Prostate gland (tissue), 2 donors: Measurements from ENCODE around the gene ZNF587B. TPM values are rescaled to one million over a fixed set of nuclear protein-coding genes. Genes with fewer than 3 reads are reported as not detected.
"Not testable (repeated sequence)": the region's sequence is repeated elsewhere in the genome, so short reads cannot be mapped to it uniquely, and the experiment has no call there.

ENCODE experiments used
- DNase-seq: peaks from one replicate; pipeline ENCODE4 v3.0.0-alpha.2; 2019; ENCODE audit warnings: low spot score
- H3K27ac ChIP-seq, 2 donors: fragments of 200-600 bp; sonication (generic); 2 replicates each; pipeline ENCODE4 v1.5.1; 2017 to 2019
- H3K27me3 ChIP-seq: fragments of 200-600 bp; sonication (generic); replicated peaks from 2 replicates; pipeline ENCODE4 v1.5.1; 2019; ENCODE audit not compliant: insufficient read depth
- H3K36me3 ChIP-seq, 2 donors: fragments of 200-600 bp; sonication (generic); 1 replicate in 1 of 2; 2 replicates in 1 of 2; pipeline versions ENCODE4 v1.5.1 to v1.8.1; 2017 to 2019
- H3K4me1 ChIP-seq: fragments of 200-600 bp; sonication (generic); replicated peaks from 2 replicates; pipeline ENCODE4 v1.5.1; 2019
- H3K4me3 ChIP-seq, 2 donors: fragments of 200-600 bp; sonication (generic); 2 replicates each; pipeline ENCODE4 v1.5.1; 2017 to 2019
- H3K9me3 ChIP-seq: fragments of 200-600 bp; sonication (generic); 2 replicates; pipeline ENCODE4 v1.5.1; 2017
- POLR2A ChIP-seq: fragments of 450-650 bp; IDR thresholded peaks from one replicate; pipeline ENCODE4 v1.6.1; 2016; ENCODE audit warnings: antibody characterized with exemption, mild to moderate bottlenecking
- POLR2AphosphoS5 ChIP-seq: sonication (generic); formaldehyde crosslinking; IDR thresholded peaks from one replicate; pipeline ENCODE4 v1.6.1; 2017; ENCODE audit warnings: antibody characterized with exemption
- WGBS: methylation state at CpG from one replicate; pipeline ENCODE4 v1.1.5; 2018; 5-methylcytosine and 5-hydroxymethylcytosine counted together
- intact Hi-C: fragments of 100-400 bp; cut with DNase I; formaldehyde crosslinking; loops from one replicate; pipeline ENCODE4 v1.14.2; 2022
- total RNA-seq, 2 donors: library from RNA; depleted of rRNA; stranded (reverse); fragments of >200 nt; gene quantifications; one replicate each; pipeline ENCODE4 v1.1.0, GENCODE V29; 2016
- TF ChIP-seq, protein P1 (sequence below), 4 experiments: fragments of 200-600 bp in 2 of 4; fragments of 450-650 bp in 2 of 4; sonication (generic) in 2 of 4; IDR thresholded peaks; 1 replicate in 3 of 4; 2 replicates in 1 of 4; pipeline ENCODE4 v1.5.1; 2016 to 2019; ENCODE audit warnings: antibody characterized with exemption in 4 of 4, mild to moderate bottlenecking in 2 of 4, moderate library complexity in 2 of 4

ZNF587B gene
- total RNA-seq, 2 donors from 2014 or later, result 21.1 to 23.5 TPM

- intact Hi-C loops, result no loop called here
- 7% methylated on average over 8 of the region's 8 CpGs for WGBS
- DNase-seq, result no peak
- no peaks in the 10 kb centered on the region for H3K36me3 ChIP-seq
- H3K27me3 ChIP-seq, result no peaks in the 10 kb centered on the region
- H3K4me1 ChIP-seq, result no peaks in the 10 kb centered on the region
- peak overlapping the region; percentile 44 to 55 for H3K4me3 ChIP-seq
- no peak for TF ChIP-seq POLR2A
- no peak for TF ChIP-seq POLR2AphosphoS5
- TF ChIP-seq, protein P1, sequence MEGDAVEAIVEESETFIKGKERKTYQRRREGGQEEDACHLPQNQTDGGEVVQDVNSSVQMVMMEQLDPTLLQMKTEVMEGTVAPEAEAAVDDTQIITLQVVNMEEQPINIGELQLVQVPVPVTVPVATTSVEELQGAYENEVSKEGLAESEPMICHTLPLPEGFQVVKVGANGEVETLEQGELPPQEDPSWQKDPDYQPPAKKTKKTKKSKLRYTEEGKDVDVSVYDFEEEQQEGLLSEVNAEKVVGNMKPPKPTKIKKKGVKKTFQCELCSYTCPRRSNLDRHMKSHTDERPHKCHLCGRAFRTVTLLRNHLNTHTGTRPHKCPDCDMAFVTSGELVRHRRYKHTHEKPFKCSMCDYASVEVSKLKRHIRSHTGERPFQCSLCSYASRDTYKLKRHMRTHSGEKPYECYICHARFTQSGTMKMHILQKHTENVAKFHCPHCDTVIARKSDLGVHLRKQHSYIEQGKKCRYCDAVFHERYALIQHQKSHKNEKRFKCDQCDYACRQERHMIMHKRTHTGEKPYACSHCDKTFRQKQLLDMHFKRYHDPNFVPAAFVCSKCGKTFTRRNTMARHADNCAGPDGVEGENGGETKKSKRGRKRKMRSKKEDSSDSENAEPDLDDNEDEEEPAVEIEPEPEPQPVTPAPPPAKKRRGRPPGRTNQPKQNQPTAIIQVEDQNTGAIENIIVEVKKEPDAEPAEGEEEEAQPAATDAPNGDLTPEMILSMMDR (IDR thresholded peaks at IDR 0.05), result no peak
- H3K27ac ChIP-seq, result peak overlapping the region; percentile 64 to 72
- H3K9me3 ChIP-seq, result no peaks in the 10 kb centered on the region
These were observed 58.0 kb downstream of the ZNF587B start for GRCh38 chr19:57888107-57888559.

- Histone ChIP-seq H3K36me3 (no peaks in the 10 kb centered on the region), H3K27ac (peak within 1 kb of the TSS; percentile 64 to 72), H3K27me3 (no peaks in the 10 kb centered on the region), H3K4me3 (peak within 1 kb of the TSS; percentile 44 to 55), H3K9me3 (no peaks in the 10 kb centered on the region), H3K4me1 (no peaks in the 10 kb centered on the region)
- intact Hi-C loops, result no loop called here
- peak; percentile 75 for DNase-seq
- WGBS, result 2% methylated on average over 35 of the region's 43 CpGs
- TF ChIP-seq, protein P1 (IDR thresholded peaks at IDR 0.05), result peak in 3 of 4 experiments; percentile 41 to 74 (median 62)
- TF ChIP-seq POLR2A (no peak), POLR2AphosphoS5 (peak; percentile 88)
These were observed 58.6 kb downstream of the ZNF587B start, which contains the start of gene ZNF814 for GRCh38 chr19:57888560-57889231. Gene ZNF814, minus strand, starts transcription at chr19:57889037. Its CDS starts 235 bp downstream, at chr19:57888802.

DNA sequence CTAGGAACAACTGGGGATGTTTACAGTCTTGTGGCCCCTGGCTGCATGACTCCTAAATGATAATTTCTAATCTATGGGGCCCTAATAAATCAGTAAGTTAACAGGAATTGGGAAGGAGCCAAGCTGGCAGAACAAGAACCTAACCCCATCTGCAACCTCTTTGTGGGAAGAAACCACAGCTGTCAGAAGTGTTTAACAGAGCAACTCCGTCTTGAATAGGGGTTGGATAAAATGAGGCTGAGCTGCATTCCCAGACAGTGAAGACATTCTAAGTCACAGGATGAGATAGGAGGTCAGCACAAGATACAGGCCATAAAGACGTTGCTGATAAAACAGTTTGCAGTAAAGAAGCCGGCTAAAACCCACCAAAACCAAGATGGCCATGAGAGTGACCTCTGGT is 60.6 kb downstream of the ZNF587B start:
- H3K9me3 ChIP-seq, H3K36me3 ChIP-seq, DNase-seq, H3K27me3 ChIP-seq, H3K4me3 ChIP-seq, intact Hi-C loops, H3K4me1 ChIP-seq, H3K27ac ChIP-seq: not testable (repeated sequence)
- WGBS, result 39% methylated on average over 3 of the region's 3 CpGs

Other genes starting within 250 kb of the ZNF587B start
- gene ZIK1, start 246.2 kb upstream of the ZNF587B start, total RNA-seq, result 1 to 10 TPM; 5.3 to 8.5 TPM
- 1 to 10 TPM; 1.5 to 7.4 TPM for gene ZNF530, start 230.4 kb upstream of the ZNF587B start, total RNA-seq
- gene ZNF134, start 216.1 kb upstream of the ZNF587B start, total RNA-seq, result 10 to 100 TPM; 18.3 to 25.8 TPM
- gene ZNF211, start 197.1 kb upstream of the ZNF587B start, total RNA-seq, result 10 to 100 TPM in 1 of 2 donors, 1 to 10 TPM in 1; 8.9 to 23.3 TPM
- gene ZSCAN4, start 161.4 kb upstream of the ZNF587B start, total RNA-seq, result not detected
- 10 to 100 TPM in 1 of 2 donors, 1 to 10 TPM in 1; 7.5 to 14.3 TPM for gene ZNF551, start 148.3 kb upstream of the ZNF587B start, total RNA-seq
- gene ZNF154, start 121.1 kb upstream of the ZNF587B start, total RNA-seq, result 1 to 10 TPM; 2.7 to 5.6 TPM
- 1 to 10 TPM; 8.5 to 8.9 TPM for gene ZNF671, start 102.7 kb upstream of the ZNF587B start, total RNA-seq
- 10 to 100 TPM; 20.1 to 22.5 TPM for gene ZNF776, start 83.5 kb upstream of the ZNF587B start, total RNA-seq
- 10 to 100 TPM; 15.4 to 34.8 TPM for gene ZNF586, start 60.6 kb upstream of the ZNF587B start, total RNA-seq
- gene ZNF552, start 15.4 kb upstream of the ZNF587B start, total RNA-seq, result 10 to 100 TPM; 22.0 to 54.9 TPM
- gene ZNF587, start 19.6 kb downstream of the ZNF587B start, total RNA-seq, result 10 to 100 TPM; 32.1 to 49.7 TPM
- 10 to 100 TPM; 12.2 to 31.0 TPM for gene ZNF814, start 58.7 kb downstream of the ZNF587B start, total RNA-seq
- 10 to 100 TPM; 16.5 to 17.0 TPM for gene ZNF417, start 86.3 kb downstream of the ZNF587B start, total RNA-seq
- gene ZNF418, start 105.1 kb downstream of the ZNF587B start, total RNA-seq, result 1 to 10 TPM; 3.6 to 9.0 TPM
- gene ZNF256, start 117.4 kb downstream of the ZNF587B start, total RNA-seq, result 1 to 10 TPM; 7.2 to 8.1 TPM
- under 1 TPM in 1 of 2 donors, not detected in 1; 0.87 TPM for gene C19orf18, start 144.2 kb downstream of the ZNF587B start, total RNA-seq
- gene ZNF606, start 172.5 kb downstream of the ZNF587B start, total RNA-seq, result 10 to 100 TPM; 44.7 to 51.3 TPM
- 1 to 10 TPM; 2.2 to 5.2 TPM for gene ZSCAN1, start 203.7 kb downstream of the ZNF587B start, total RNA-seq
- gene ZNF135, start 229.0 kb downstream of the ZNF587B start, total RNA-seq, result 10 to 100 TPM; 13.4 to 19.3 TPM